ENCODE data around the gene F13A1. TPM values are rescaled to one million over a fixed set of nuclear protein-coding genes. Genes with fewer than 3 reads are reported as not detected.

Gene F13A1
- total and polyA plus RNA-seq, 3 donors from 2014 or later = 11.7 to 53.0 (median 22.7) TPM

GRCh38 chr6:6332811-6333244 is 12.4 kb upstream of the F13A1 start:
- TF ChIP-seq POLR2A (IDR thresholded peaks at IDR 0.05) = no peak
- TF ChIP-seq CTCF (IDR thresholded peaks at IDR 0.05) = no peak
- no peaks in the 10 kb centered on the region for H3K36me3 ChIP-seq (ENCODE audit: low read depth, missing control alignments)
- intact Hi-C loops (cut with DNase I; ENCODE audit: low total_unique reads) = no loop called here
- no peak overlapping the region for H3K27ac ChIP-seq
- H3K4me1 ChIP-seq = no peaks in the 10 kb centered on the region
- H3K4me3 ChIP-seq = no peak overlapping the region
- no peaks in the 10 kb centered on the region for H3K27me3 ChIP-seq
- H3K9me3 ChIP-seq = no peaks in the 10 kb centered on the region
- no peak for DNase-seq
- 72 to 81% methylated on average over 3 of the region's 3 CpGs for WGBS, 2 donors

DNA sequence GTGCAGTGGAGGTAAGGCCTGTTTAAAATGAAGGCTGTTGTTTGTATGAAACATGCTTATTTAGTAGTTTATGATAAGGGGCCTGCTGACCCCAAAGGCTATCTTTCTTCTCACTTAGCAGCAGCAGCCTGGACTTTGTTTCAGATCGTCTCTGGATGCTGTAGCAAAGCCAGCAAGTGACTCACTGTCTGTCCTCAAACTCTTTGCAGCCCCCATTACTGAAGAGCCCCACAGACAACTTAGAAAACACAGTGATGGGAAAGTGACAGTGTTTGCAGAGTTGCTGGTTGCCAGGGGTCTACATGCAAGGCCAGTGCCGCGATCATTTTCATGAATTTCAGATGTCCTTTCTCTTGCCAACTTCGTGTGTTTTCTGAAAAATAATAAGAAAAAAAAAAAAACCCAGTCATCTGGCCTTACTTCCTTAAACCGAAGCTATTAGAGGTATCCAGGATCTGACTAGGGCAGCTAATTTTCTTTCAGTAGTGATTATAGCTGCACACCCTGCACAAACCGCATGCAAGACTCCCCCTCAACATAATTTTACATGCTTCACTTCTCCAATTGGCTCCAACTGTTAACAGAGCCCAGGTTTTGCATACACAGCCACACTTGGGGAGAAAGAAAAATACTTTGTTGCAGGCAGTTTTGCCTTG is 11.6 kb upstream of the F13A1 start:
- Histone ChIP-seq H3K27me3 (no peaks in the 10 kb centered on the region), H3K4me1 (no peaks in the 10 kb centered on the region), H3K27ac (no peak overlapping the region), H3K4me3 (no peak overlapping the region), H3K9me3 (no peaks in the 10 kb centered on the region), H3K36me3 (ENCODE audit: low read depth, missing control alignments) (no peaks in the 10 kb centered on the region)
- intact Hi-C loops (cut with DNase I; ENCODE audit: low total_unique reads) = no loop called here
- 37 to 45% methylated on average over 6 of the region's 6 CpGs for whole genome bisulfite sequencing, 2 donors
- TF ChIP-seq CTCF (IDR thresholded peaks at IDR 0.05) (no peak), POLR2A (IDR thresholded peaks at IDR 0.05) (no peak)
- peak; percentile 20 for DNase-seq

DNA sequence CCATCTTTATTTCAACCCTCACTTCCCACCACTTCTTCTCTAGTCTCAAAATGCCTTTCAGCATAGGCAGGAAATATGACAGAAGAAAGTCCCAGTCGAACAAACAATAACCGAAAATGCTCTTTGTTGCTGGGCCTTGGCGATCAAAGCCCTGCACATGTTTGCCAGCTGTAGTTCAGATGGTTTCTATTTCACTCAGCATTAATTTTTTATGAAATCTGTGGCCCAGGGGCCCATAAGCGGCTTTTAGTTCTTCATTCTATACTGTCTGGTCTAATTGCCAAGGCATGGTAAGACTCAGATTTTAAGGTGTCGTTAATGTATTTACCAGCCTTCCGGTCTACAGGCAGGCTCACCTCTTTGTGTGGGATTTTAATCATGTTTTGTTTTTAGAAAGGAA is 10.9 kb upstream of the F13A1 start:
- no peaks in the 10 kb centered on the region for H3K27me3 ChIP-seq
- no peak for DNase-seq
- no peak overlapping the region for H3K4me3 ChIP-seq
- TF ChIP-seq CTCF (IDR thresholded peaks at IDR 0.05) (no peak), POLR2A (IDR thresholded peaks at IDR 0.05) (no peak)
- no peaks in the 10 kb centered on the region for H3K4me1 ChIP-seq
- no peaks in the 10 kb centered on the region for H3K9me3 ChIP-seq
- intact Hi-C loops (cut with DNase I; ENCODE audit: low total_unique reads) = no loop called here
- WGBS, 2 donors = 83 to 90% methylated on average over 6 of the region's 6 CpGs
- H3K27ac ChIP-seq = no peak overlapping the region
- H3K36me3 ChIP-seq (ENCODE audit: low read depth, missing control alignments) = no peaks in the 10 kb centered on the region

DNA sequence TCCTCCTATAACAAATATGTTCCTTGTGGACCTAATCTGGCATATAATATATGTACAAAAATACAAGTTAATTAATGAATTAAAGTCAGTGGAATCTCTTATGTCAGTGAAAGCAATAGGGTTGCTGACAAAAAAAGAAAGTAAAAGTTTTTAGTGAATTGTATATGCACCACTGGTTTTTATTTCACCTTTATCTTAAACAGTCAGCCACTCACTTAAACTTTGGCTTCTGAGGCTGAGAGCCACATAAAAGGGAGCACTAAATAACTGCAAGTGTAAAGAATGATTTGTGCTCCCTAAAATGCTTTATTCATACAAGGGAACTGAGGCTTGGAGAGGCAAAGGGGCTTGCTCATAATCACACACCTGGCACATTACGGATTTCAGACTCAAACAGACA is 9.9 kb upstream of the F13A1 start:
- Histone ChIP-seq H3K27me3 (no peaks in the 10 kb centered on the region), H3K27ac (no peak overlapping the region), H3K4me1 (no peaks in the 10 kb centered on the region), H3K36me3 (ENCODE audit: low read depth, missing control alignments) (no peaks in the 10 kb centered on the region), H3K4me3 (no peak overlapping the region), H3K9me3 (no peaks in the 10 kb centered on the region)
- WGBS, 2 donors = 96 to 100% methylated on average over 1 of the region's 1 CpG
- no peak for DNase-seq
- intact Hi-C loops (cut with DNase I; ENCODE audit: low total_unique reads) = no loop called here
- TF ChIP-seq POLR2A (IDR thresholded peaks at IDR 0.05) = no peak
- TF ChIP-seq CTCF (IDR thresholded peaks at IDR 0.05) = no peak

- 69 to 86% methylated on average over 3 of the region's 3 CpGs for WGBS, 2 donors
- intact Hi-C loops (cut with DNase I; ENCODE audit: low total_unique reads) = no loop called here
- no peaks in the 10 kb centered on the region for H3K9me3 ChIP-seq
Measured at GRCh38 chr6:6328451-6328850, 8.0 kb upstream of the F13A1 start.

More at GRCh38 chr6:6328451-6328850, 8.0 kb upstream of the F13A1 start:
- DNase-seq = no peak
- no peaks in the 10 kb centered on the region for H3K27me3 ChIP-seq
- H3K27ac ChIP-seq = no peak overlapping the region
- H3K4me1 ChIP-seq = no peaks in the 10 kb centered on the region
- H3K4me3 ChIP-seq = no peak overlapping the region
- TF ChIP-seq POLR2A (IDR thresholded peaks at IDR 0.05) = no peak
- no peak for TF ChIP-seq CTCF (IDR thresholded peaks at IDR 0.05)
- no peaks in the 10 kb centered on the region for H3K36me3 ChIP-seq (ENCODE audit: low read depth, missing control alignments)

All from testis (tissue), 3 donors.